Breast epithelium (tissue), 4 donors: ENCODE measurements around the gene CDK19. TPM values are rescaled to one million over a fixed set of nuclear protein-coding genes. Genes with fewer than 3 reads are reported as not detected.

Experiments
- DNase-seq, 2 donors: peaks; one replicate each; pipeline ENCODE4 v3.0.0-alpha.2; 2019; ENCODE audit warnings: low spot score in 2 of 2
- H3K27ac ChIP-seq, 2 donors: fragments of 200-600 bp; sonication (generic) in 1 of 2; one replicate each; pipeline ENCODE4 v1.5.1; 2016 to 2019; ENCODE audit warnings: mild to moderate bottlenecking in 1 of 2
- H3K27me3 ChIP-seq, 2 donors: fragments of 200-600 bp; sonication (generic) in 1 of 2; one replicate each; pipeline versions ENCODE4 v1.5.1 to v1.6.0; 2017 to 2019; ENCODE audit warnings: control low read depth in 1 of 2, mild to moderate bottlenecking in 1 of 2
- H3K36me3 ChIP-seq: fragments of 200-600 bp; one replicate; pipeline ENCODE4 v1.5.1; 2019
- H3K4me1 ChIP-seq, 2 donors: fragments of 200-600 bp; sonication (generic); one replicate each; pipeline ENCODE4 v1.5.1; 2016 to 2019; ENCODE audit warnings: control low read depth in 1 of 2
- H3K4me3 ChIP-seq, 3 donors: fragments of 200-600 bp; sonication (generic); 1 replicate in 2 of 3; 2 replicates in 1 of 3; pipeline ENCODE4 v1.5.1; 2016 to 2019; ENCODE audit warnings: mild to moderate bottlenecking in 3 of 3, moderate library complexity in 2 of 3
- H3K9me3 ChIP-seq, 2 donors: fragments of 200-600 bp; sonication (generic) in 1 of 2; one replicate each; pipeline ENCODE4 v1.5.1; 2016 to 2019; ENCODE audit warnings: control low read depth in 1 of 2
- CTCF ChIP-seq, 3 donors: fragments of 450-650 bp; IDR thresholded peaks; one replicate each; pipeline ENCODE4 v1.5.1; 2016 to 2017; ENCODE audit warnings: antibody characterized with exemption in 3 of 3, mild to moderate bottlenecking in 3 of 3, moderate library complexity in 3 of 3
- POLR2A ChIP-seq: fragments of 450-650 bp; IDR thresholded peaks from one replicate; pipeline ENCODE4 v1.6.1; 2016; ENCODE audit warnings: antibody characterized with exemption, mild to moderate bottlenecking, moderate library complexity
- POLR2AphosphoS5 ChIP-seq, 3 donors: sonication (generic); formaldehyde crosslinking; IDR thresholded peaks; one replicate each; pipeline ENCODE4 v1.6.1; 2017; ENCODE audit warnings: antibody characterized with exemption in 3 of 3
- intact Hi-C: fragments of 100-400 bp; cut with DNase I; formaldehyde crosslinking; loops from one replicate; pipeline ENCODE4 v1.15.1; 2023; ENCODE audit warnings: low total_unique reads
- total RNA-seq, 3 donors: library from RNA; depleted of rRNA; stranded (reverse); fragments of >200 nt; gene quantifications; one replicate each; pipeline ENCODE4 v1.1.0, GENCODE V29; 2016

CDK19 gene
- total RNA-seq, 3 donors from 2014 or later = 14.1 to 17.9 (median 17.9) TPM

DNA sequence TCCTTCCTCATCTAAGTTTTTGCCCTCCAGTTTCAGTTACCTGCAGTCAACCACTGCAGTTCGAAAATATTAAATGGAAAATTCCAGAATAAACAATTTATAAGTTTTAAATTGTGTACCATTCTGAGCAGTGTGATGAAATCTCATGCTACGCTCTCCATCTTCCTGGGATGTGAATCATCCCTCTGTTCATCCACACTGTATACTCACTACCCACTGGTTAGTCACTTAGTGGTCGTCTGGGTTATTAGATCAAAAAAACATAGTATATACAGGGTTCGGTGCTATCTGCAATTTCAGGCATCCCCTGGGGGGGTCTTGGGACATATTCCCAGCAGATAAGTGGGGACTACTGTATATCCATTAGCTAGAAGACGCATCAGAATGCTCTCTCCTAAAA lies 186.9 kb downstream of the CDK19 start:
- H3K4me3 ChIP-seq = no peak overlapping the region
- no peaks in the 10 kb centered on the region for H3K36me3 ChIP-seq
- no peak overlapping the region for H3K27ac ChIP-seq
- no peaks in the 10 kb centered on the region for H3K9me3 ChIP-seq
- no peak for DNase-seq
- H3K27me3 ChIP-seq = no peaks in the 10 kb centered on the region
- intact Hi-C loops = no loop called here
- no peak for TF ChIP-seq POLR2AphosphoS5 (IDR thresholded peaks at IDR 0.05)
- no peak for TF ChIP-seq CTCF (IDR thresholded peaks at IDR 0.05)
- TF ChIP-seq POLR2A = no peak
- no peaks in the 10 kb centered on the region for H3K4me1 ChIP-seq

DNA sequence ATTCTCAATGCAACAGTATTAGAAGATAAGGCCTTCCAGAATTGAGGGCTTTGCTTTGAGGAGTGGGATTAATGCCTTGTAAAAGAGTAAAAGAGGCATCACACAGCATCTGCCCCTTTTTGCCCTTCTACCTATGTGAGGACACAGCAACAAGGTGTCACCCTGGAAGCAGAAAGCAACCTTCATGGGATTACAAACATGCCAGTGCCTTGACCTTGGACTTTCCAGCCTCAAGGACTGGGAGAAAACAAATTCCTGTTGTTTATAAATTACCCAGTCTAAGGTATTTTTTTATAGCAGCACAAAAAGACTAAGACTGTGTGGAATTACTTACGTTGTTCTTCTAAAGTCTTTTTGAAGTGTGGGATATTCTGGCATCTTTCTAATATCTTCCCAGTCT lies 188.8 kb downstream of the CDK19 start:
- intact Hi-C loops = no loop called here
- Histone ChIP-seq H3K4me1 (no peaks in the 10 kb centered on the region), H3K27me3 (no peaks in the 10 kb centered on the region), H3K9me3 (no peaks in the 10 kb centered on the region), H3K36me3 (no peaks in the 10 kb centered on the region), H3K4me3 (no peak overlapping the region), H3K27ac (no peak overlapping the region)
- no peak for DNase-seq
- TF ChIP-seq POLR2AphosphoS5 (IDR thresholded peaks at IDR 0.05) (no peak), CTCF (IDR thresholded peaks at IDR 0.05) (no peak), POLR2A (no peak)

DNA sequence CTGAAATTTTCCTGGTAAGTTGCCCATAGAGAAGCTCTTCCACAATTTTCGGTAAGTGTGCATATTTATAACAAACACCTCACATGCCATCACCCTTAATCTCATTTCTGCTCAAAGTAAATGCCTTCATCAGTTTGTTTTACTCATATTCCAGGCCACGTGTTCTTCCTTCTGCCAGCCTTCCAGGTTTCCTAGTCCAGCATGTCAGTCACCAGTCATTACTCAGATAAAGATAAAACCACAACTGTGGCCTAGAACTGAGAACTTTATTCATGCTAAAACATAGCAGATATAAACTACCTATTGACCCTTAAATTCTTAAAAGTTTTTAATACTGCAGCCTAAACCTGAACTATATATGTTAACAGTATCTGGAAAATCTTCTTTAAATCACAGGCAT lies 189.4 kb downstream of the CDK19 start:
- no peak overlapping the region for H3K4me3 ChIP-seq
- DNase-seq = no peak
- intact Hi-C loops = no loop called here
- no peak for TF ChIP-seq CTCF (IDR thresholded peaks at IDR 0.05)
- TF ChIP-seq POLR2A = no peak
- H3K4me1 ChIP-seq = no peaks in the 10 kb centered on the region
- H3K9me3 ChIP-seq = no peaks in the 10 kb centered on the region
- no peak overlapping the region for H3K27ac ChIP-seq
- no peaks in the 10 kb centered on the region for H3K27me3 ChIP-seq
- no peaks in the 10 kb centered on the region for H3K36me3 ChIP-seq

DNA sequence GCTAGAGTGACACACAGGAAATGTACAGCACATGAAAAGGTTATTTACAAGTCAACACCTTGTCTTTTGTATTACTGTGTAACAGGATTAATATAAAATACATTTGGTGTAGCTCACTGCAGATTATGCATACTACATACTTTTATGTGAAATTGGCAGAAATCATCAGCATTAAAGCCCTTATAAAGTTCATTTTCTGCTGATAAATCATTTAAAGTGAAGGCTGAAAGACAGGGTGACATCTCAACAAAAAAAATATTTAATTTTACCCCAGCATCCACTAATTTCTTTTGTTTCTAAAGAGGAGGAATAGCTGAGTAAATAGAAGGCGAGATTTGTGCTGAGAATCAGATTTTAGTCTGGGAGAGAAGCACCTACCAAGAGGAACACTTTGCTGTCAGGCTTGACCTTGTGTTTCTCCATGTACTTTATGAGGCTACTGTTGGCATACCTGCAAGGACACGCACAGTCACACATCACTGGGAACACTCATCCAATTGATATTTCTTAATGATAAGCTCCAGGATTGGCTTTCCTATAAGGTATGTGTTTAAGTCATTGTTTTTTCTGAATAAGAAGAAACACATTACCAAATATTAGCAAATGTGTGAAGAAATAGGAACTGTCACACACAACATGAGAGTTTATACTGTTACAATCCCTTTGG lies 192.2 kb downstream of the CDK19 start:
- no peak overlapping the region for H3K27ac ChIP-seq
- no peaks in the 10 kb centered on the region for H3K27me3 ChIP-seq
- intact Hi-C loops = no loop called here
- TF ChIP-seq POLR2A (no peak), CTCF (IDR thresholded peaks at IDR 0.05) (no peak), POLR2AphosphoS5 (IDR thresholded peaks at IDR 0.05) (no peak)
- no peaks in the 10 kb centered on the region for H3K36me3 ChIP-seq
- no peaks in the 10 kb centered on the region for H3K4me1 ChIP-seq
- H3K9me3 ChIP-seq = no peaks in the 10 kb centered on the region
- no peak overlapping the region for H3K4me3 ChIP-seq
- DNase-seq = no peak

DNA sequence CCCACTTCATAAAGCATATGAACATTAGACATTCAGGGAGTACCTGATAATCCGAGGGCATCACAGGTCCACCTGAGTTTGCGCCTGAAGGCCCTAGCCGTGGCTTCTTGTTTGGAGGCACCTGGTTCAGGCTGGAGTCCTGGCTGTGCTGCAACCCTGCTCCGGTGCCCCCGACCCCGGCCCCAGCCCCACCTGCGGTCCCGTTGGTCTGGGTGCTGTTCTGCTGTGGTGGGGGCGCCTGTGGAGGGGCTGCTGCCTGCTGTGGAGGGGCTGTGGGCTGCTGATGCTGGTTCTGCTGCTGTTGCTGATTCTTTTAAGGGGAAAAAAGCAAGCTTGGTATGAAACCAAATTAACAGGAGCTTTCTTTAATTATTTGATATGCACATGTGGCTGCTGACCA lies 194.2 kb downstream of the CDK19 start:
- no peak for TF ChIP-seq CTCF (IDR thresholded peaks at IDR 0.05)
- no peak for TF ChIP-seq POLR2A
- no peak for TF ChIP-seq POLR2AphosphoS5 (IDR thresholded peaks at IDR 0.05)
- no peak overlapping the region for H3K4me3 ChIP-seq
- H3K4me1 ChIP-seq = no peaks in the 10 kb centered on the region
- DNase-seq = no peak
- no peak overlapping the region for H3K27ac ChIP-seq
- H3K27me3 ChIP-seq = no peaks in the 10 kb centered on the region
- no peaks in the 10 kb centered on the region for H3K36me3 ChIP-seq
- intact Hi-C loops = no loop called here
- H3K9me3 ChIP-seq = no peaks in the 10 kb centered on the region
